Measurements from ENCODE around the gene NFIB. TPM values are rescaled to one million over a fixed set of nuclear protein-coding genes. Genes with fewer than 3 reads are reported as not detected.

NFIB gene
- polyA plus RNA-seq, 3 donors, result not detected

DNA sequence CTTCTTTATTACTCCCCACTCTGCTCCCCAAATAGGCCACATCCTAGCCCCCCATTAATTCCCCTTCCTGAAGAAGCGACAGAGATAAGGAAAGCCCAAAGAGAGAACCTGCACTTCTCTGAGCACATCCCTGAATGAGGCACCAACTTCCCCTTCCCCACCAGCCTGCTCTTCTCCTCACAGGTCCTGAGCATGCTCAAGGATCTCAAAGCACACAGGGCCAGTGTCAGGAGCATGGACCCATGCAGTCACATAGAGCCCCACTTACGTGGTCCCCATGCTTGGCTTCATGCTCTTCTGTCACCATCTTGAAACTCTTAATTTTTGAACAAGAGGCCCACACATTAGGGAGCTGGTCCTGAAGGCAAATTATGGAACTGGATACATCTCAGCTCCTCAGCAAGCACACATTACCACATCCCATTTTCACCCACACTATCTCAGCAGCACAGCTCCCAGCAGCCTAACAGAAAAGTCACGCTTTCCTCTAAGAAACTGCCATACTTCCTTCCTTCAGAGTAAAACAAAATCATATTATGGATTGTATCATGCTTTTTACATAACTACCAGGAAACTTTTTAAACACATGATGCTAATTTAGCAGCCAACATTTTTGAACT lies 99.8 kb downstream of the NFIB start:
- H2AFZ ChIP-seq (ENCODE audit: insufficient read depth, low read depth, low read length, poor library complexity, severe bottlenecking), result no peak overlapping the region
- WGBS (ENCODE audit: insufficient coverage), result 41% methylated on average over 2 of the region's 3 CpGs
- no peak overlapping the region for H3K4me2 ChIP-seq (replicated peaks; ENCODE audit: extremely low read depth, low read length, poor library complexity, severe bottlenecking)
- Mint-ChIP-seq H3K36me3 (no peaks in the 10 kb centered on the region), H3K27ac (no peak overlapping the region), H3K4me1 (no peaks in the 10 kb centered on the region), H3K27me3 (ENCODE audit: low read depth in 3 of 3) (peaks cover 0 to 1% (median 0%) of the 10 kb centered on the region in 3 donors), H3K9me3 (no peaks in the 10 kb centered on the region), H3K4me3 (no peak overlapping the region)
- H3K9me3 ChIP-seq (replicated peaks in 1 of 2; ENCODE audit: control insufficient read depth in 1 of 2, insufficient read depth in 1 of 2, low read length in 2 of 2), result no peaks in the 10 kb centered on the region
- no peaks in the 10 kb centered on the region for H3K27me3 ChIP-seq (ENCODE audit: control insufficient read depth in 2 of 2, insufficient read depth in 2 of 2, low read length in 2 of 2)
- no peaks in the 10 kb centered on the region for H3K79me2 ChIP-seq (ENCODE audit: insufficient read depth, low read length)
- TF ChIP-seq, protein P1, sequence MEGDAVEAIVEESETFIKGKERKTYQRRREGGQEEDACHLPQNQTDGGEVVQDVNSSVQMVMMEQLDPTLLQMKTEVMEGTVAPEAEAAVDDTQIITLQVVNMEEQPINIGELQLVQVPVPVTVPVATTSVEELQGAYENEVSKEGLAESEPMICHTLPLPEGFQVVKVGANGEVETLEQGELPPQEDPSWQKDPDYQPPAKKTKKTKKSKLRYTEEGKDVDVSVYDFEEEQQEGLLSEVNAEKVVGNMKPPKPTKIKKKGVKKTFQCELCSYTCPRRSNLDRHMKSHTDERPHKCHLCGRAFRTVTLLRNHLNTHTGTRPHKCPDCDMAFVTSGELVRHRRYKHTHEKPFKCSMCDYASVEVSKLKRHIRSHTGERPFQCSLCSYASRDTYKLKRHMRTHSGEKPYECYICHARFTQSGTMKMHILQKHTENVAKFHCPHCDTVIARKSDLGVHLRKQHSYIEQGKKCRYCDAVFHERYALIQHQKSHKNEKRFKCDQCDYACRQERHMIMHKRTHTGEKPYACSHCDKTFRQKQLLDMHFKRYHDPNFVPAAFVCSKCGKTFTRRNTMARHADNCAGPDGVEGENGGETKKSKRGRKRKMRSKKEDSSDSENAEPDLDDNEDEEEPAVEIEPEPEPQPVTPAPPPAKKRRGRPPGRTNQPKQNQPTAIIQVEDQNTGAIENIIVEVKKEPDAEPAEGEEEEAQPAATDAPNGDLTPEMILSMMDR (IDR thresholded peaks at IDR 0.05), result no peak
- H3K9ac ChIP-seq (ENCODE audit: insufficient read depth, low read length, poor library complexity, severe bottlenecking), result no peak overlapping the region
- H3K36me3 ChIP-seq (replicated peaks in 1 of 2; ENCODE audit: control insufficient read depth in 1 of 2, insufficient read depth in 2 of 2, low read length in 2 of 2), result no peaks in the 10 kb centered on the region
- H3K4me3 ChIP-seq (replicated peaks in 1 of 3; ENCODE audit: low read depth in 2 of 3, low read length in 3 of 3), result no peak overlapping the region
- no peaks in the 10 kb centered on the region for H4K20me1 ChIP-seq (ENCODE audit: insufficient read depth, low read length)
- H3K27ac ChIP-seq (ENCODE audit: low read depth in 1 of 2, low read length in 2 of 2), result no peak overlapping the region
- no peaks in the 10 kb centered on the region for H3K4me1 ChIP-seq (ENCODE audit: control insufficient read depth in 1 of 2, insufficient read depth in 2 of 2, low read length in 2 of 2)
- intact Hi-C loops (cut with micrococcal nuclease), result no loop called here
- DNase-seq, result no peak

DNA sequence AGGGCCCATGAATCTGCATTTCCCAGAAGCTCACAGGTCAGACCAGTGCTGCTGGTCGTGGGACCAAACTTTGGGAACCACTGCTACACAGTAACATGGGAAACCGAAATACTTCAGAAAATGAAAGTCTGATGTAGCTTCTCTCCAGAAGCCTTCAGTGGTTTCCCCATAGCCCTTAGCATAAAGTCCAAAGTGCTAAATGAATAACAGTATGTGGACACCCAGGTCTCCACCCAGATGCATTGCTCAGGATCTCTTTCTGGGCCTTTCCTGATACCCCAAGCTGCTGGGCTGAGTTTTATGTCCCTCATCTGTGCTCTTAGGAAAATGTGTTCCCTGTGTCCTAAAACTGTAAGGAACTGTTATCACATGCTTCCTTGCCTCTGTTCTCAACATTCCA lies 100.4 kb downstream of the NFIB start:
- no peaks in the 10 kb centered on the region for H3K36me3 Mint-ChIP-seq
- no peak overlapping the region for H3K4me3 Mint-ChIP-seq
- Histone ChIP-seq H3K27me3 (ENCODE audit: control insufficient read depth in 2 of 2, insufficient read depth in 2 of 2, low read length in 2 of 2) (no peaks in the 10 kb centered on the region), H3K79me2 (ENCODE audit: insufficient read depth, low read length) (no peaks in the 10 kb centered on the region), H3K4me1 (ENCODE audit: control insufficient read depth in 1 of 2, insufficient read depth in 2 of 2, low read length in 2 of 2) (no peaks in the 10 kb centered on the region), H3K4me3 (replicated peaks in 1 of 3; ENCODE audit: low read depth in 2 of 3, low read length in 3 of 3) (no peak overlapping the region), H4K20me1 (ENCODE audit: insufficient read depth, low read length) (no peaks in the 10 kb centered on the region), H3K27ac (ENCODE audit: low read depth in 1 of 2, low read length in 2 of 2) (no peak overlapping the region), H3K9ac (ENCODE audit: insufficient read depth, low read length, poor library complexity, severe bottlenecking) (no peak overlapping the region), H2AFZ (ENCODE audit: insufficient read depth, low read depth, low read length, poor library complexity, severe bottlenecking) (no peak overlapping the region), H3K36me3 (replicated peaks in 1 of 2; ENCODE audit: control insufficient read depth in 1 of 2, insufficient read depth in 2 of 2, low read length in 2 of 2) (no peaks in the 10 kb centered on the region), H3K9me3 (replicated peaks in 1 of 2; ENCODE audit: control insufficient read depth in 1 of 2, insufficient read depth in 1 of 2, low read length in 2 of 2) (no peaks in the 10 kb centered on the region), H3K4me2 (replicated peaks; ENCODE audit: extremely low read depth, low read length, poor library complexity, severe bottlenecking) (no peak overlapping the region)
- intact Hi-C loops (cut with micrococcal nuclease), result no loop called here
- H3K27ac Mint-ChIP-seq, result no peak overlapping the region
- no peaks in the 10 kb centered on the region for H3K4me1 Mint-ChIP-seq
- TF ChIP-seq, protein P1 (IDR thresholded peaks at IDR 0.05), result no peak
- no peaks in the 10 kb centered on the region for H3K9me3 Mint-ChIP-seq
- no peak for DNase-seq
- WGBS (ENCODE audit: insufficient coverage), result 51% methylated on average over 2 of the region's 2 CpGs
- peaks cover 0 to 1% (median 0%) of the 10 kb centered on the region in 3 donors for H3K27me3 Mint-ChIP-seq (ENCODE audit: low read depth in 3 of 3)

Measured in CD14-positive monocyte (primary cell).